OCI-LY7 (cell line): ENCODE measurements around the gene MAP2K5. TPM values are rescaled to one million over a fixed set of nuclear protein-coding genes. Genes with fewer than 3 reads are reported as not detected.
"Not testable (repeated sequence)": the region's sequence is repeated elsewhere in the genome, so short reads cannot be mapped to it uniquely, and the experiment has no call there.

ENCODE experiments used
- BruUV-seq: library from RNA; stranded (reverse); fragments of 400-500 nt; replicated peaks from 2 replicates; lab custom pipeline; 2021; lab: Mats Ljungman, UMichigan
- CTCF ChIA-PET: fragments of 300-600 bp; sonication (Branson Sonifier 250); formaldehyde crosslinking; loops from one replicate; lab custom pipeline; 2022; ENCODE audit warnings: antibody characterized with exemption; ENCODE audit not compliant: unreplicated experiment; lab: Charles Lee
- POLR2A ChIA-PET: fragments of 300-600 bp; sonication (Branson Sonifier 250); formaldehyde crosslinking; loops from one replicate; lab custom pipeline; 2022; ENCODE audit warnings: antibody characterized with exemption; lab: Charles Lee
- DNase-seq: peaks from one replicate; pipeline ENCODE4 v3.0.0-alpha.2; 2015; ENCODE audit warnings: low spot score
- H2AFZ ChIP-seq: fragments of 200-600 bp; sonication (generic), shearing (Covaris generic); 2 replicates; pipeline ENCODE4 v1.6.1; 2014; ENCODE audit warnings: mild to moderate bottlenecking, antibody characterized with exemption, low read length, moderate library complexity
- H3K27ac ChIP-seq: fragments of 200-600 bp; sonication (generic); 2 replicates; pipeline ENCODE4 v1.5.1; 2014; ENCODE audit warnings: mixed run types, low read depth, mild to moderate bottlenecking, moderate library complexity, low read length, inconsistent platforms; ENCODE audit not compliant: poor library complexity, severe bottlenecking
- H3K36me3 ChIP-seq: fragments of 200-600 bp; sonication (generic); 2 replicates; pipeline ENCODE4 v1.6.1; 2014; ENCODE audit warnings: mild to moderate bottlenecking, antibody characterized with exemption, low read length, moderate library complexity, mixed read lengths; ENCODE audit not compliant: insufficient read depth
- H3K4me1 ChIP-seq: fragments of 200-600 bp; sonication (generic); 2 replicates; pipeline ENCODE4 v1.5.1; 2014; ENCODE audit warnings: mild to moderate bottlenecking, low read length; ENCODE audit not compliant: insufficient read depth, poor library complexity, severe bottlenecking
- H3K4me2 ChIP-seq: fragments of 200-600 bp; sonication (generic); 2 replicates; pipeline ENCODE4 v1.6.1; 2014; ENCODE audit warnings: mild to moderate bottlenecking, low read length
- H3K4me3 ChIP-seq: fragments of 200-600 bp; sonication (generic); 2 replicates; pipeline ENCODE4 v1.5.1; 2014; ENCODE audit warnings: mild to moderate bottlenecking, low read depth, low read length; ENCODE audit not compliant: poor library complexity, severe bottlenecking
- H3K79me2 ChIP-seq: fragments of 200-600 bp; sonication (generic); 2 replicates; pipeline ENCODE4 v1.6.1; 2016; ENCODE audit warnings: low read depth, mild to moderate bottlenecking, low read length, moderate library complexity, mixed read lengths; ENCODE audit not compliant: insufficient read depth
- H3K9me2 ChIP-seq: fragments of 200-600 bp; sonication (generic); 2 replicates; pipeline ENCODE4 v1.6.1; 2016; ENCODE audit warnings: mild to moderate bottlenecking, low read length, mixed read lengths; ENCODE audit not compliant: insufficient read depth
- H3K9me3 ChIP-seq: fragments of 200-600 bp; sonication (generic); 2 replicates; pipeline ENCODE4 v1.6.1; 2014; ENCODE audit warnings: mild to moderate bottlenecking, mixed run types, low read length, mixed read lengths
- H4K20me1 ChIP-seq: fragments of 200-600 bp; sonication (generic); 2 replicates; pipeline ENCODE4 v1.6.1; 2014; ENCODE audit warnings: mild to moderate bottlenecking, antibody characterized with exemption, low read length, moderate library complexity, mixed read lengths; ENCODE audit not compliant: insufficient read depth
- EZH2phosphoT487 ChIP-seq: fragments of 200-600 bp; sonication (generic); IDR thresholded peaks from 2 replicates; pipeline ENCODE4 v1.6.1; 2018; ENCODE audit warnings: low read depth, borderline replicate concordance, mild to moderate bottlenecking, mixed run types, antibody characterized with exemption, low read length, moderate library complexity, mixed read lengths
- intact Hi-C: fragments of 100-400 bp; cut with micrococcal nuclease; formaldehyde crosslinking; loops from one replicate; pipeline ENCODE4 v1.10.0; 2022; ENCODE audit not compliant: unreplicated experiment
- total RNA-seq, 2 experiments: library from RNA; depleted of rRNA in 1 of 2; stranded (reverse); fragments of >200 nt in 1 of 2; shearing (Covaris generic) in 1 of 2; gene quantifications; 2 replicates each; pipeline ENCODE4 v1.2.3, GENCODE V29; 2014 to 2022
- TF ChIP-seq, protein P1 (sequence below): fragments of 200-600 bp; sonication (generic); conservative IDR thresholded peaks from 2 replicates; pipeline ENCODE4 v1.5.1; 2014; ENCODE audit warnings: mild to moderate bottlenecking, antibody characterized with exemption, low read length, moderate library complexity, mixed read lengths

The MAP2K5 gene
- total RNA-seq, 2 experiments from 2014 or later = 10.2 to 35.0 TPM

DNA sequence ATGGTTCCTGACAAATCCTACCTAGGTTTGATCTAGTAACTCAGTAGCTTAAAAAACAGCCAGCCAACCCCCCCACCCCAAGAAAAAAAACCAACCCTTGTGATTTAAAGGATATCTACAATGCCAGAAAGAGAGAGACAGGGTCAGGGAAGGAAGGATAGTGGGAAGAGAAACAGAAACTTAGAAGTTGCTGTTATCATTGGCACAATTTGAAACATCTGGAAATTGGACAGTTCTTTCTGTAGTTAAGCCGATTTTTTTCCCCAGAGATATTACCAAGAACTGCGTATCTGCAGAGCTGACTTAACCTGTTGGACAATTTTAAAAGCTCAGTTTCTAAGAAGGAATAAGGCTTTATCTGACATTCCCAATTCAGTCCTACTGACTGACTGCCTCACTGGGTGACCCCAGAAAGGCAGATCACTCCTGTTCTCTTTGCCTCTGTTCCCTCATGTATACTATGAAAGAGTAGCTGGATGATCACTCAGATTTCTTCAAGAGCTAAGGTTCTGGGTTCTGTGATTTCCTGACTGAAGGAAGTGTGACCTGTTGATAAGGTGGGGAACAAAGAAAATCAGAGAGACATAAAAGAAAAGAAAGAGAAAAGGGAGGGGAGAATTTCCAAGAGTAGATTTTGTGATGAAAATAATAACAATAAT is 128.3 kb downstream of the MAP2K5 start:
- BruUV-seq = no TSS peak
- Histone ChIP-seq H3K27ac (no peak overlapping the region), H3K36me3 (no peaks in the 10 kb centered on the region), H2AFZ (no peak overlapping the region), H3K9me3 (no peaks in the 10 kb centered on the region; the same call in 1 of the 2 replicates), H3K79me2 (no peaks in the 10 kb centered on the region), H3K4me2 (no peak overlapping the region), H4K20me1 (no peaks in the 10 kb centered on the region), H3K4me1 (no peaks in the 10 kb centered on the region), H3K4me3 (no peak overlapping the region), H3K9me2 (no peaks in the 10 kb centered on the region)
- ChIA-PET CTCF (no interaction called here), POLR2A (interaction anchor here (0.6 kb wide), 2 partner anchors 64 to 74 kb away, joined by 3 read pairs; no protein-coding TSS in a partner anchor)
- intact Hi-C loops = no loop called here
- TF ChIP-seq, protein P1, sequence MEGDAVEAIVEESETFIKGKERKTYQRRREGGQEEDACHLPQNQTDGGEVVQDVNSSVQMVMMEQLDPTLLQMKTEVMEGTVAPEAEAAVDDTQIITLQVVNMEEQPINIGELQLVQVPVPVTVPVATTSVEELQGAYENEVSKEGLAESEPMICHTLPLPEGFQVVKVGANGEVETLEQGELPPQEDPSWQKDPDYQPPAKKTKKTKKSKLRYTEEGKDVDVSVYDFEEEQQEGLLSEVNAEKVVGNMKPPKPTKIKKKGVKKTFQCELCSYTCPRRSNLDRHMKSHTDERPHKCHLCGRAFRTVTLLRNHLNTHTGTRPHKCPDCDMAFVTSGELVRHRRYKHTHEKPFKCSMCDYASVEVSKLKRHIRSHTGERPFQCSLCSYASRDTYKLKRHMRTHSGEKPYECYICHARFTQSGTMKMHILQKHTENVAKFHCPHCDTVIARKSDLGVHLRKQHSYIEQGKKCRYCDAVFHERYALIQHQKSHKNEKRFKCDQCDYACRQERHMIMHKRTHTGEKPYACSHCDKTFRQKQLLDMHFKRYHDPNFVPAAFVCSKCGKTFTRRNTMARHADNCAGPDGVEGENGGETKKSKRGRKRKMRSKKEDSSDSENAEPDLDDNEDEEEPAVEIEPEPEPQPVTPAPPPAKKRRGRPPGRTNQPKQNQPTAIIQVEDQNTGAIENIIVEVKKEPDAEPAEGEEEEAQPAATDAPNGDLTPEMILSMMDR = no peak
- TF ChIP-seq EZH2phosphoT487 = no peak
- no peak for DNase-seq

DNA sequence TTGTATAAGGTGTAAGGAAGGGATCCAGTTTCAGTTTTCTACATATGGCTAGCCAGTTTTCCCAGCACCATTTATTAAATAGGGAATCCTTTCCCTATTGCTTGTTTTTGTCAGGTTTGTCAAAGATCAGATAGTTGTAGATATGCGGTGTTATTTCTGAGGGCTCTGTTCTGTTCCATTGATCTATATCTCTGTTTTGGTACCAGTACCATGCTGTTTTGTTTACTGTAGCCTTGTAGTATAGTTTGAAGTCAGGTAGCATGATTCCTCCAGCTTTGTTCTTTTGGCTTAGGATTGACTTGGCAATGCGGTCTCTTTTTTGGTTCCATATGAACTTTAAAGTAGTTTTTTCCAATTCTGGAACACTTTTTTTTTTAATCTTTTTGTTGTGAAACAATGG is 130.3 kb downstream of the MAP2K5 start:
- intact Hi-C loops, H3K79me2 ChIP-seq, BruUV-seq, CTCF ChIA-PET, H3K9me3 ChIP-seq, H3K4me2 ChIP-seq, H3K4me3 ChIP-seq, DNase-seq, H3K4me1 ChIP-seq, H3K36me3 ChIP-seq, POLR2A ChIA-PET, H3K27ac ChIP-seq, H4K20me1 ChIP-seq, H2AFZ ChIP-seq, H3K9me2 ChIP-seq: not testable (repeated sequence)

DNA sequence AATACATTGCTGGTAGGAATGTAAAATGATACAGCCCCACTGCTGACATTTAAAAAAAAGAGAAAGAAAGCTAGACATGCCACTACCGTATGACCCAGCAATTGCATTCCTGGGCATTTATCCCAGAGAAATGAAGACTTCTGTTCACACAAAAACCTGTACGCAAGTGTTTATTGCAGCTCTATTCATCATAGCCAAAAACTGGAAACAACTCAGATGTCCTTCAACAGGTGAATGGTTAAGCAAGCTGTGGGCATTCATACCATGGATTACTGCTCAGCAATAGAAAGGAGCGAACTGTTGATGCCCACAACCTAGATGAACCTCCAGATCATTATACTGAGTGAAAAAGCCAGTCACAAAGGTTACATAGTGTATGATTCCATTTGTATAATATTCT is 132.5 kb downstream of the MAP2K5 start:
- BruUV-seq = no TSS peak
- Histone ChIP-seq H3K36me3 (no peaks in the 10 kb centered on the region), H3K9me2 (no peaks in the 10 kb centered on the region), H3K79me2 (no peaks in the 10 kb centered on the region), H3K9me3 (no peaks in the 10 kb centered on the region; the same call in 1 of the 2 replicates), H3K4me3 (no peak overlapping the region), H3K27ac (no peak overlapping the region), H3K4me1 (no peaks in the 10 kb centered on the region), H2AFZ (no peak overlapping the region), H4K20me1 (no peaks in the 10 kb centered on the region), H3K4me2 (no peak overlapping the region)
- ChIA-PET POLR2A (interaction anchor here (2.3 kb wide), 1 partner anchor 9 kb away, joined by 6 read pairs; no protein-coding TSS in a partner anchor), CTCF (no interaction called here)
- no peak for DNase-seq
- TF ChIP-seq EZH2phosphoT487 = no peak
- TF ChIP-seq, protein P1 = no peak
- intact Hi-C loops = no loop called here
